NB4 (cell line): Measurements from ENCODE around the gene NNAT.

Source experiments
- MAX ChIP-seq: IDR thresholded peaks from 2 replicates; pipeline ENCODE4 v1.6.1; 2011; ENCODE audit warnings: low read depth, low read length
- POLR2A ChIP-seq: IDR thresholded peaks from 2 replicates; pipeline ENCODE4 v1.6.1; 2011; ENCODE audit warnings: mild to moderate bottlenecking; ENCODE audit not compliant: insufficient read length; ENCODE audit errors: extremely low read depth
- TF ChIP-seq, protein P1 (sequence below): IDR thresholded peaks from one replicate; pipeline ENCODE4 v1.5.1; 2012; ENCODE audit warnings: low read depth, low read length

- TF ChIP-seq, protein P1, sequence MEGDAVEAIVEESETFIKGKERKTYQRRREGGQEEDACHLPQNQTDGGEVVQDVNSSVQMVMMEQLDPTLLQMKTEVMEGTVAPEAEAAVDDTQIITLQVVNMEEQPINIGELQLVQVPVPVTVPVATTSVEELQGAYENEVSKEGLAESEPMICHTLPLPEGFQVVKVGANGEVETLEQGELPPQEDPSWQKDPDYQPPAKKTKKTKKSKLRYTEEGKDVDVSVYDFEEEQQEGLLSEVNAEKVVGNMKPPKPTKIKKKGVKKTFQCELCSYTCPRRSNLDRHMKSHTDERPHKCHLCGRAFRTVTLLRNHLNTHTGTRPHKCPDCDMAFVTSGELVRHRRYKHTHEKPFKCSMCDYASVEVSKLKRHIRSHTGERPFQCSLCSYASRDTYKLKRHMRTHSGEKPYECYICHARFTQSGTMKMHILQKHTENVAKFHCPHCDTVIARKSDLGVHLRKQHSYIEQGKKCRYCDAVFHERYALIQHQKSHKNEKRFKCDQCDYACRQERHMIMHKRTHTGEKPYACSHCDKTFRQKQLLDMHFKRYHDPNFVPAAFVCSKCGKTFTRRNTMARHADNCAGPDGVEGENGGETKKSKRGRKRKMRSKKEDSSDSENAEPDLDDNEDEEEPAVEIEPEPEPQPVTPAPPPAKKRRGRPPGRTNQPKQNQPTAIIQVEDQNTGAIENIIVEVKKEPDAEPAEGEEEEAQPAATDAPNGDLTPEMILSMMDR: no peak
- TF ChIP-seq POLR2A (no peak), MAX (no peak)
Observed at GRCh38 chr20:37494796-37495195, 26.3 kb upstream of the NNAT start.
